Erythroblast (primary cell): ENCODE measurements around the gene MEF2B.

ENCODE experiments used
- GATA1 ChIP-seq: IDR thresholded peaks from 2 replicates; pipeline ENCODE4 v1.6.1; 2011; ENCODE audit warnings: low read depth, mild to moderate bottlenecking, control low read depth, low read length, moderate library complexity
- POLR2A ChIP-seq: IDR thresholded peaks from 2 replicates; pipeline ENCODE4 v1.6.1; 2011; ENCODE audit warnings: mild to moderate bottlenecking, low read length

- no peak for TF ChIP-seq POLR2A
- TF ChIP-seq GATA1, result no peak
Observed at GRCh38 chr19:19146865-19147264, 23.2 kb downstream of the MEF2B start.
